ENCODE measurements around the gene RNF40.

- no peak for TF ChIP-seq CTCF (IDR thresholded peaks at IDR 0.05)
- TF ChIP-seq POLR2A (IDR thresholded peaks at IDR 0.05): no peak
These were observed 6.6 kb downstream of the RNF40 start for GRCh38 chr16:30768583-30769181.
